IgD-negative memory B cell (primary cell): ENCODE data around the gene KATNAL2. TPM values are rescaled to one million over a fixed set of nuclear protein-coding genes. Genes with fewer than 3 reads are reported as not detected.
A peak's percentile ranks its signal among the peaks of the same experiment; 100 is the strongest.

Experiments used
- H3K27ac Mint-ChIP-seq, 3 donors: one replicate each; pipeline ENCODE4 v1.8.0; 2020 to 2022; ENCODE audit warnings: mild to moderate bottlenecking in 3 of 3, mixed read lengths in 3 of 3, moderate library complexity in 1 of 3
- H3K27me3 Mint-ChIP-seq: one replicate; pipeline ENCODE4 v1.8.0; 2021; ENCODE audit warnings: mixed read lengths
- H3K36me3 Mint-ChIP-seq: one replicate; pipeline ENCODE4 v1.8.0; 2020; ENCODE audit warnings: mild to moderate bottlenecking, mixed read lengths
- H3K4me1 Mint-ChIP-seq, 3 donors: one replicate each; pipeline ENCODE4 v1.8.0; 2020 to 2022; ENCODE audit warnings: mixed read lengths in 3 of 3, mild to moderate bottlenecking in 1 of 3
- H3K4me3 Mint-ChIP-seq, 4 donors: one replicate each; pipeline ENCODE4 v1.8.0; 2020 to 2022; ENCODE audit warnings: mild to moderate bottlenecking in 4 of 4, mixed read lengths in 4 of 4, moderate library complexity in 3 of 4
- H3K9me3 Mint-ChIP-seq, 3 donors: one replicate each; pipeline ENCODE4 v1.8.0; 2020 to 2021; ENCODE audit warnings: mixed read lengths in 3 of 3, mild to moderate bottlenecking in 1 of 3
- polyA plus RNA-seq: library from polyadenylated mRNA; unstranded; fragments of 300-500 nt; fragmentation: Illumina TruSeq; gene quantifications from one replicate; pipeline ENCODE4 v1.2.3, GENCODE V29; 2021

The KATNAL2 gene
- polyA plus RNA-seq, 1 donor from 2014 or later, result 0.59 TPM

- peaks cover 3% of the 10 kb centered on the region for H3K36me3 Mint-ChIP-seq
- peaks cover 0 to 1% (median 0%) of the 10 kb centered on the region in 3 donors for H3K4me1 Mint-ChIP-seq
- no peak overlapping the region for H3K4me3 Mint-ChIP-seq
- H3K27me3 Mint-ChIP-seq, result no peaks in the 10 kb centered on the region
- H3K27ac Mint-ChIP-seq, result no peak overlapping the region
- H3K9me3 Mint-ChIP-seq, result no peaks in the 10 kb centered on the region
Observed at GRCh38 chr18:47108373-47108772, 191.0 kb downstream of the KATNAL2 start.

GRCh38 chr18:47108998-47109405 lies 191.6 kb downstream of the KATNAL2 start:
- H3K4me1 Mint-ChIP-seq, result no peaks in the 10 kb centered on the region
- peak overlapping the region in 1 of 3 donors; percentile 31 for H3K27ac Mint-ChIP-seq
- no peaks in the 10 kb centered on the region for H3K27me3 Mint-ChIP-seq
- no peak overlapping the region for H3K4me3 Mint-ChIP-seq
- H3K36me3 Mint-ChIP-seq, result peaks cover 1% of the 10 kb centered on the region
- H3K9me3 Mint-ChIP-seq, result no peaks in the 10 kb centered on the region

GRCh38 chr18:47109720-47110119 lies 192.3 kb downstream of the KATNAL2 start:
- Mint-ChIP-seq H3K4me3 (no peak overlapping the region), H3K27ac (peak overlapping the region in 1 of 3 donors; percentile 31), H3K4me1 (no peaks in the 10 kb centered on the region), H3K9me3 (no peaks in the 10 kb centered on the region), H3K36me3 (peaks cover 1% of the 10 kb centered on the region), H3K27me3 (no peaks in the 10 kb centered on the region)

- H3K27me3 Mint-ChIP-seq, result no peaks in the 10 kb centered on the region
- peaks cover 1% of the 10 kb centered on the region for H3K36me3 Mint-ChIP-seq
- H3K27ac Mint-ChIP-seq, result no peak overlapping the region
- H3K9me3 Mint-ChIP-seq, result no peaks in the 10 kb centered on the region
- H3K4me3 Mint-ChIP-seq, result no peak overlapping the region
- H3K4me1 Mint-ChIP-seq, result no peaks in the 10 kb centered on the region
Observed at GRCh38 chr18:47110492-47111274, 193.3 kb downstream of the KATNAL2 start.

GRCh38 chr18:47113796-47114540 lies 196.6 kb downstream of the KATNAL2 start:
- no peaks in the 10 kb centered on the region for H3K4me1 Mint-ChIP-seq
- no peak overlapping the region for H3K27ac Mint-ChIP-seq
- H3K9me3 Mint-ChIP-seq, result no peaks in the 10 kb centered on the region
- peaks cover 2% of the 10 kb centered on the region for H3K36me3 Mint-ChIP-seq
- H3K27me3 Mint-ChIP-seq, result no peaks in the 10 kb centered on the region
- H3K4me3 Mint-ChIP-seq, result no peak overlapping the region

GRCh38 chr18:47115205-47115604 lies 197.8 kb downstream of the KATNAL2 start:
- H3K27me3 Mint-ChIP-seq, result no peaks in the 10 kb centered on the region
- peaks cover 2% of the 10 kb centered on the region for H3K36me3 Mint-ChIP-seq
- no peak overlapping the region for H3K27ac Mint-ChIP-seq
- H3K4me1 Mint-ChIP-seq, result no peaks in the 10 kb centered on the region
- H3K4me3 Mint-ChIP-seq, result no peak overlapping the region
- peaks cover 0 to 2% (median 0%) of the 10 kb centered on the region in 3 donors for H3K9me3 Mint-ChIP-seq

- H3K27ac Mint-ChIP-seq, result no peak overlapping the region
- no peaks in the 10 kb centered on the region for H3K4me1 Mint-ChIP-seq
- H3K4me3 Mint-ChIP-seq, result no peak overlapping the region
- H3K9me3 Mint-ChIP-seq, result peaks cover 0 to 2% (median 0%) of the 10 kb centered on the region in 3 donors
- H3K27me3 Mint-ChIP-seq, result no peaks in the 10 kb centered on the region
- H3K36me3 Mint-ChIP-seq, result peaks cover 11% of the 10 kb centered on the region
Observed at GRCh38 chr18:47118981-47119380, 201.6 kb downstream of the KATNAL2 start.

GRCh38 chr18:47120428-47120827 lies 203.0 kb downstream of the KATNAL2 start:
- peaks cover 0 to 2% (median 0%) of the 10 kb centered on the region in 3 donors for H3K9me3 Mint-ChIP-seq

GRCh38 chr18:47121146-47121545 lies 203.7 kb downstream of the KATNAL2 start:
- H3K4me3 Mint-ChIP-seq, result no peak overlapping the region
- peaks cover 0 to 2% (median 0%) of the 10 kb centered on the region in 3 donors for H3K9me3 Mint-ChIP-seq
- H3K27me3 Mint-ChIP-seq, result no peaks in the 10 kb centered on the region
- no peak overlapping the region for H3K27ac Mint-ChIP-seq
- H3K36me3 Mint-ChIP-seq, result peaks cover 17% of the 10 kb centered on the region
- H3K4me1 Mint-ChIP-seq, result no peaks in the 10 kb centered on the region

More at GRCh38 chr18:47120428-47120827, 203.0 kb downstream of the KATNAL2 start:
- Mint-ChIP-seq H3K27ac (no peak overlapping the region), H3K36me3 (peaks cover 13% of the 10 kb centered on the region), H3K4me3 (no peak overlapping the region), H3K4me1 (no peaks in the 10 kb centered on the region), H3K27me3 (no peaks in the 10 kb centered on the region)

- Mint-ChIP-seq H3K27me3 (no peaks in the 10 kb centered on the region), H3K4me3 (no peak overlapping the region), H3K36me3 (peaks cover 9% of the 10 kb centered on the region), H3K9me3 (no peaks in the 10 kb centered on the region), H3K27ac (no peak overlapping the region), H3K4me1 (peaks cover 12 to 18% (median 17%) of the 10 kb centered on the region in 3 donors)
Observed at GRCh38 chr18:47141289-47141688, 223.9 kb downstream of the KATNAL2 start.

- Mint-ChIP-seq H3K9me3 (no peaks in the 10 kb centered on the region), H3K36me3 (peaks cover 7% of the 10 kb centered on the region), H3K27me3 (no peaks in the 10 kb centered on the region), H3K4me1 (peaks cover 18 to 24% (median 23%) of the 10 kb centered on the region in 3 donors), H3K4me3 (no peak overlapping the region), H3K27ac (no peak overlapping the region)
Observed at GRCh38 chr18:47143153-47143552, 225.8 kb downstream of the KATNAL2 start.

GRCh38 chr18:47143899-47144485 lies 226.6 kb downstream of the KATNAL2 start:
- Mint-ChIP-seq H3K4me3 (no peak overlapping the region), H3K9me3 (no peaks in the 10 kb centered on the region), H3K4me1 (peaks cover 25 to 30% (median 30%) of the 10 kb centered on the region in 3 donors), H3K27ac (no peak overlapping the region), H3K27me3 (no peaks in the 10 kb centered on the region), H3K36me3 (peaks cover 7% of the 10 kb centered on the region)

GRCh38 chr18:47146206-47146605 lies 228.8 kb downstream of the KATNAL2 start:
- peaks cover 35 to 50% (median 43%) of the 10 kb centered on the region in 3 donors for H3K4me1 Mint-ChIP-seq

GRCh38 chr18:47149457-47150028 lies 232.1 kb downstream of the KATNAL2 start:
- Mint-ChIP-seq H3K4me1 (peaks cover 35 to 47% (median 42%) of the 10 kb centered on the region in 3 donors), H3K9me3 (peaks cover 0 to 2% (median 0%) of the 10 kb centered on the region in 3 donors), H3K27me3 (no peaks in the 10 kb centered on the region), H3K27ac (peak overlapping the region; percentile 64 to 97 (median 97)), H3K36me3 (peaks cover 5% of the 10 kb centered on the region), H3K4me3 (peak overlapping the region; percentile 90 to 99 (median 98))

More at GRCh38 chr18:47146206-47146605, 228.8 kb downstream of the KATNAL2 start:
- peak overlapping the region in 1 of 3 donors; percentile 31 for H3K27ac Mint-ChIP-seq
- H3K27me3 Mint-ChIP-seq, result no peaks in the 10 kb centered on the region
- H3K4me3 Mint-ChIP-seq, result no peak overlapping the region
- H3K9me3 Mint-ChIP-seq, result peaks cover 0 to 2% (median 0%) of the 10 kb centered on the region in 3 donors
- H3K36me3 Mint-ChIP-seq, result peaks cover 3% of the 10 kb centered on the region
